HCT116 (cell line): ENCODE data around the gene RNF214. TPM values are rescaled to one million over a fixed set of nuclear protein-coding genes. Genes with fewer than 3 reads are reported as not detected.

ENCODE experiments used
- ATAC-seq: fragments of 200-7000 bp; cut with Tn5 transposase; 2 replicates; pipeline ENCODE4 v1.9.1; 2020; ENCODE audit warnings: mild to moderate bottlenecking, moderate library complexity
- Bru-seq: library from RNA; stranded (reverse); fragments of 400-500 nt; gene quantifications from one replicate; lab custom pipeline; 2021; lab: Mats Ljungman, UMichigan
- BruChase-seq, 2 experiments: library from RNA; stranded (reverse); fragments of 400-500 nt; gene quantifications; one replicate each; lab custom pipeline; 2021; lab: Mats Ljungman, UMichigan
- BruUV-seq: library from RNA; stranded (reverse); fragments of 400-500 nt; replicated peaks from 2 replicates; lab custom pipeline; 2021; lab: Mats Ljungman, UMichigan
- CTCF ChIA-PET: fragments of 300-600 bp; sonication (Branson Sonifier 250); formaldehyde crosslinking; loops from one replicate; lab custom pipeline; 2021; ENCODE audit warnings: antibody characterized with exemption; lab: Charles Lee
- POLR2A ChIA-PET: fragments of 300-600, 350-600 bp; sonication (Branson Sonifier 250); formaldehyde crosslinking; loops from one replicate; lab custom pipeline; 2021; ENCODE audit warnings: antibody characterized with exemption; lab: Charles Lee
- RAD21 ChIA-PET, 2 experiments: fragments of 300-600 bp; sonication (Branson Sonifier 250); formaldehyde crosslinking; loops; one replicate each; lab custom pipeline; 2023; ENCODE audit warnings: low total read pairs in 2 of 2; ENCODE audit not compliant: uncharacterized antibody in 2 of 2, unreplicated experiment in 2 of 2, low non-redundant PET in 1 of 2; lab: Charles Lee
- DNase-seq: peaks from one replicate; pipeline ENCODE4 v3.0.0-alpha.2; 2010; ENCODE audit warnings: low read depth, low spot score
- H2AFZ ChIP-seq: fragments of 200-600 bp; shearing (Covaris generic), sonication (generic); 2 replicates; pipeline ENCODE4 v1.6.1; 2017; ENCODE audit warnings: low read depth, mixed run types, mixed read lengths, antibody characterized with exemption, low read length; ENCODE audit not compliant: poor library complexity, severe bottlenecking
- H3K27ac ChIP-seq: 2 replicates; pipeline ENCODE4 v1.5.1; 2012; ENCODE audit warnings: low read depth, low read length
- H3K27me3 ChIP-seq: fragments of 200-600 bp; sonication (generic); 2 replicates; pipeline ENCODE4 v1.6.1; 2016; ENCODE audit warnings: mixed run types, low read length, mixed read lengths; ENCODE audit not compliant: insufficient read depth
- H3K36me3 ChIP-seq, 2 experiments: fragments of 200-500 bp in 1 of 2; fragments of 200-600 bp in 1 of 2; sonication (Bioruptor generic) in 1 of 2; sonication (generic) in 1 of 2; 2 replicates each; pipeline versions ENCODE4 v1.5.1 to v1.6.1; 2014 to 2016; ENCODE audit warnings: low read length in 2 of 2, inconsistent platforms in 1 of 2, mixed read lengths in 1 of 2, mixed run types in 1 of 2; ENCODE audit not compliant: insufficient read depth in 2 of 2, control insufficient read depth in 1 of 2
- H3K4me1 ChIP-seq, 2 experiments: fragments of 200-600 bp in 1 of 2; sonication (generic) in 1 of 2; 2 replicates each; pipeline versions ENCODE4 v1.5.1 to v1.6.1; 2012 to 2017; ENCODE audit warnings: low read length in 2 of 2, inconsistent platforms in 1 of 2, mild to moderate bottlenecking in 1 of 2, mixed read lengths in 1 of 2, mixed run types in 1 of 2, moderate library complexity in 1 of 2; ENCODE audit not compliant: insufficient read depth in 2 of 2, control insufficient read depth in 1 of 2
- H3K4me2 ChIP-seq: fragments of 200-600 bp; sonication (generic); 2 replicates; pipeline ENCODE4 v1.6.1; 2017; ENCODE audit warnings: mixed run types, low read length, mixed read lengths
- H3K4me3 ChIP-seq, 2 experiments: fragments of 200-600 bp in 1 of 2; sonication (generic) in 1 of 2; replicated peaks in 1 of 2; 2 replicates each; pipeline ENCODE4 v1.5.1; 2011 to 2016; ENCODE audit warnings: low read length in 2 of 2, control low read depth in 1 of 2, low read depth in 1 of 2, mild to moderate bottlenecking in 1 of 2, mixed read lengths in 1 of 2, mixed run types in 1 of 2
- H3K79me2 ChIP-seq: fragments of 200-600 bp; sonication (generic); 2 replicates; pipeline ENCODE4 v1.6.1; 2017; ENCODE audit warnings: mild to moderate bottlenecking, mixed run types, low read length, moderate library complexity, mixed read lengths; ENCODE audit not compliant: insufficient read depth
- H3K9ac ChIP-seq: fragments of 200-600 bp; sonication (generic); 2 replicates; pipeline ENCODE4 v1.6.1; 2016; ENCODE audit warnings: low read length, mixed read lengths
- H3K9me2 ChIP-seq: fragments of 200-600 bp; sonication (generic), shearing (Covaris generic); 2 replicates; pipeline ENCODE4 v1.6.1; 2017; ENCODE audit warnings: mixed run types, mild to moderate bottlenecking, moderate library complexity; ENCODE audit not compliant: insufficient read depth
- H3K9me3 ChIP-seq, 2 experiments: fragments of 200-500 bp in 1 of 2; fragments of 200-600 bp in 1 of 2; sonication (Bioruptor generic) in 1 of 2; sonication (generic) in 1 of 2; 2 replicates each; pipeline ENCODE4 v1.6.1; 2014 to 2017; ENCODE audit warnings: low read length in 2 of 2, mixed read lengths in 2 of 2, inconsistent platforms in 1 of 2, low read depth in 1 of 2, mild to moderate bottlenecking in 1 of 2, mixed run types in 1 of 2, moderate library complexity in 1 of 2; ENCODE audit not compliant: control insufficient read depth in 1 of 2, insufficient read depth in 1 of 2
- H4K20me1 ChIP-seq: fragments of 200-600 bp; sonication (generic), shearing (Covaris generic); 2 replicates; pipeline ENCODE4 v1.6.1; 2017; ENCODE audit warnings: mixed run types, mild to moderate bottlenecking, moderate library complexity; ENCODE audit not compliant: insufficient read depth
- CBX3 ChIP-seq: IDR thresholded peaks from 2 replicates; pipeline ENCODE4 v1.6.1; 2012; ENCODE audit warnings: low read depth
- EGR1 ChIP-seq: IDR thresholded peaks from 2 replicates; pipeline ENCODE4 v1.6.1; 2012; ENCODE audit warnings: low read depth
- ELF1 ChIP-seq: IDR thresholded peaks from 2 replicates; pipeline ENCODE4 v1.6.1; 2012; ENCODE audit warnings: low read depth, borderline replicate concordance
- EZH2 ChIP-seq: fragments of 200-600 bp; sonication (generic); IDR thresholded peaks from 2 replicates; pipeline ENCODE4 v1.6.1; 2017; ENCODE audit warnings: antibody characterized with exemption, mixed run types
- EZH2phosphoT487 ChIP-seq: fragments of 200-600 bp; IDR thresholded peaks from 2 replicates; pipeline ENCODE4 v1.6.1; 2018; ENCODE audit warnings: antibody characterized with exemption, borderline replicate concordance
- FOSL1 ChIP-seq: IDR thresholded peaks from 2 replicates; pipeline ENCODE4 v1.6.1; 2012; ENCODE audit warnings: low read depth
- JUND ChIP-seq: IDR thresholded peaks from 2 replicates; pipeline ENCODE4 v1.6.1; 2012
- POLR2A ChIP-seq: IDR thresholded peaks from 2 replicates; pipeline ENCODE4 v1.7.0; 2011; ENCODE audit warnings: borderline replicate concordance; ENCODE audit not compliant: insufficient read depth, insufficient read length; ENCODE audit errors: extremely low read depth
- RAD21 ChIP-seq: IDR thresholded peaks from 2 replicates; pipeline ENCODE4 v1.6.1; 2012; ENCODE audit warnings: low read depth, mild to moderate bottlenecking
- SIN3A ChIP-seq: IDR thresholded peaks from 2 replicates; pipeline ENCODE4 v1.6.1; 2012; ENCODE audit warnings: low read depth
- SRF ChIP-seq: IDR thresholded peaks from 2 replicates; pipeline ENCODE4 v1.6.1; 2012; ENCODE audit warnings: low read depth
- TCF7L2 ChIP-seq: IDR thresholded peaks from 2 replicates; pipeline ENCODE4 v1.7.0; 2011; ENCODE audit warnings: borderline replicate concordance, inconsistent platforms; ENCODE audit not compliant: insufficient read depth, insufficient read length; ENCODE audit errors: extremely low read depth
- YY1 ChIP-seq: IDR thresholded peaks from 2 replicates; pipeline ENCODE4 v1.6.1; 2011; ENCODE audit warnings: low read length, low read depth, moderate library complexity, mild to moderate bottlenecking; ENCODE audit not compliant: insufficient replicate concordance; ENCODE audit errors: extremely low read depth
- ZNF274 ChIP-seq: fragments of 200-500 bp; sonication (Bioruptor generic); IDR thresholded peaks from 2 replicates; pipeline ENCODE4 v1.6.1; 2014; ENCODE audit warnings: mild to moderate bottlenecking, low read depth, low read length, inconsistent platforms
- intact Hi-C: fragments of 100-400 bp; cut with micrococcal nuclease; formaldehyde crosslinking; loops from 2 replicates; pipeline ENCODE4 v1.10.0; 2022
- long read RNA-seq: library from polyadenylated mRNA; unstranded; transcript quantifications from one replicate; pipeline ENCODE4 v2.0.0, GENCODE V29; 2021; ENCODE audit not compliant: unreplicated experiment
- polyA plus RNA-seq: library from polyadenylated mRNA; unstranded; fragments of >200 nt; gene quantifications from 2 replicates; pipeline ENCODE4 v1.2.1, GENCODE V29; 2012; ENCODE audit warnings: missing spikeins
- total RNA-seq: library from RNA; stranded (reverse); gene quantifications from one replicate; pipeline ENCODE4 v1.2.1, GENCODE V29; 2021; ENCODE audit not compliant: unreplicated experiment
- TF ChIP-seq, protein P1 (sequence below), 3 experiments: fragments of 200-600 bp in 1 of 3; sonication (generic) in 1 of 3; IDR thresholded peaks in 2 of 3; conservative IDR thresholded peaks in 1 of 3; 2 replicates each; pipeline ENCODE4 v1.5.1; 2012 to 2017; ENCODE audit warnings: low read depth in 2 of 3, low read length in 2 of 3, antibody characterized with exemption in 1 of 3, borderline replicate concordance in 1 of 3, control low read depth in 1 of 3, mild to moderate bottlenecking in 1 of 3, mixed read lengths in 1 of 3, mixed run types in 1 of 3, moderate library complexity in 1 of 3; ENCODE audit not compliant: insufficient read depth in 1 of 3
- TF ChIP-seq, protein P2 (sequence below): IDR thresholded peaks from 2 replicates; pipeline ENCODE4 v1.6.1; 2011; ENCODE audit warnings: mild to moderate bottlenecking, low read length, moderate library complexity; ENCODE audit not compliant: insufficient replicate concordance; ENCODE audit errors: extremely low read depth

RNF214 gene
- total RNA-seq (29.3 TPM), Bru-seq, nascent RNA (percentile 70 among the genes with signal in this experiment), BruChase-seq, experiment 1, labeled RNA remaining after a 6-hour chase (percentile 78 among the genes with signal in this experiment), BruChase-seq, experiment 2, labeled RNA remaining after a 2-hour chase (percentile 74 among the genes with signal in this experiment)
- polyA plus RNA-seq: 21.0 and 21.1 TPM in 2 replicates
- long read RNA-seq, transcript RNF214-201 (15 exons, 2,755 nt): major isoform, 10 of 33 reads
- long read RNA-seq, partial matches to known transcripts: 9 of 33 reads
- long read RNA-seq, other reads (novel, unspliced or antisense): 12 of 33 reads

DNA sequence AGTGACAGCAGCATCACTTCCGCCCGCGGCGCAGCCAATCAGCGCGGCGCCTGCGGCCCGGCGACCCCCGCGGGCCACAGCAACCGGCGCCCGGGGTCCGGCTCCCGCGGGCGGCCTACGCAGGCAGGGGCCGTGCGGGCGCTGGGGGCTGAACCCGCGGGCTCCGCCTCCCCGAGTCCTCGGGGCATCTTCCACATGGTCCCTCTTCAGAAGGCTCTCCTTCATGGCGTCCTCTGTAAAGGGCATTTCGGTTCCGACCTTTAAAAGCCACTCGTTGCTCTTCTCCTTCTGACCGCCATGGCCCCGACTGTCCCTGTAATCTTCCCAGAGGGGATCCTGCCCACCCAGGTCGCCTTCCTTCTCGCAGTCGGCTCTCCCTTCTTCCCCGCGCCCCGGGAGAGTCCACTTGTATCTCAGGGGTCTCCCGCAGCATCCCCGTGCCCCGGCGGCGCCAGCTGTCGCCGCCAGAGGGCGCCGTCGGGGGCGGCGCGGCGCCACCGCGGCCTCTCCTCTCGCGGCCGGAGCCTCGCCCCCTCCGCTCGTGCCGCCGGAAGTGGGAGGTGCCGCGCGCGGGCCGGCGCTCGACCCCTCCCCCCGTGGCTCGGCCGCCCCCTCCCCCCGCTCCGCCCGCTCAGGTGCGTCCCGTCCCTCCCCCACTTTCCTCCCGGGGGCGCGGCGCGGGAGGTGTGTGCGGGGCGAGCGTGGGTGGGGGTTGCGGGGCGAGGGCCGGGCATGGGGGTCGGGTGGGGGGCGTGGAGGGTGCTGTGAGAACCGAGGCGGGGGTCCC lies at the start of gene RNF214:
Gene RNF214 (plus strand): TSS at position 580 of the 787 bp plus-strand sequence. CDS start 1,602 bp downstream, outside the sequence.
- peaks cover 34% of the 10 kb centered on the region for H3K79me2 ChIP-seq
- CTCF ChIA-PET: interaction anchor here (0.7 to 2.2 kb wide), 3 partner anchors 11 to 95 kb away, joined by 3 to 10 read pairs (median 4); partner anchors contain the start of gene CEP164
- TF ChIP-seq FOSL1: no peak
- 0 out of 2 replicates have a peak, but pooled peaks have one; percentile 26 for TF ChIP-seq EGR1
- no peak for TF ChIP-seq RAD21
- TF ChIP-seq, protein P1, sequence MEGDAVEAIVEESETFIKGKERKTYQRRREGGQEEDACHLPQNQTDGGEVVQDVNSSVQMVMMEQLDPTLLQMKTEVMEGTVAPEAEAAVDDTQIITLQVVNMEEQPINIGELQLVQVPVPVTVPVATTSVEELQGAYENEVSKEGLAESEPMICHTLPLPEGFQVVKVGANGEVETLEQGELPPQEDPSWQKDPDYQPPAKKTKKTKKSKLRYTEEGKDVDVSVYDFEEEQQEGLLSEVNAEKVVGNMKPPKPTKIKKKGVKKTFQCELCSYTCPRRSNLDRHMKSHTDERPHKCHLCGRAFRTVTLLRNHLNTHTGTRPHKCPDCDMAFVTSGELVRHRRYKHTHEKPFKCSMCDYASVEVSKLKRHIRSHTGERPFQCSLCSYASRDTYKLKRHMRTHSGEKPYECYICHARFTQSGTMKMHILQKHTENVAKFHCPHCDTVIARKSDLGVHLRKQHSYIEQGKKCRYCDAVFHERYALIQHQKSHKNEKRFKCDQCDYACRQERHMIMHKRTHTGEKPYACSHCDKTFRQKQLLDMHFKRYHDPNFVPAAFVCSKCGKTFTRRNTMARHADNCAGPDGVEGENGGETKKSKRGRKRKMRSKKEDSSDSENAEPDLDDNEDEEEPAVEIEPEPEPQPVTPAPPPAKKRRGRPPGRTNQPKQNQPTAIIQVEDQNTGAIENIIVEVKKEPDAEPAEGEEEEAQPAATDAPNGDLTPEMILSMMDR (IDR thresholded peaks at IDR 0.05 in 2 of 3, conservative IDR thresholded peaks at IDR 0.05 in 1 of 3; ENCODE audit: borderline replicate concordance in 1 of 3, insufficient read depth in 1 of 3, low read depth in 2 of 3, low read length in 2 of 3): peak; percentile 37 to 83 (median 72); a peak in 4 of 6 replicates
- TF ChIP-seq ELF1: no peak
- TF ChIP-seq POLR2A: peak; percentile 46
- TF ChIP-seq, protein P2, sequence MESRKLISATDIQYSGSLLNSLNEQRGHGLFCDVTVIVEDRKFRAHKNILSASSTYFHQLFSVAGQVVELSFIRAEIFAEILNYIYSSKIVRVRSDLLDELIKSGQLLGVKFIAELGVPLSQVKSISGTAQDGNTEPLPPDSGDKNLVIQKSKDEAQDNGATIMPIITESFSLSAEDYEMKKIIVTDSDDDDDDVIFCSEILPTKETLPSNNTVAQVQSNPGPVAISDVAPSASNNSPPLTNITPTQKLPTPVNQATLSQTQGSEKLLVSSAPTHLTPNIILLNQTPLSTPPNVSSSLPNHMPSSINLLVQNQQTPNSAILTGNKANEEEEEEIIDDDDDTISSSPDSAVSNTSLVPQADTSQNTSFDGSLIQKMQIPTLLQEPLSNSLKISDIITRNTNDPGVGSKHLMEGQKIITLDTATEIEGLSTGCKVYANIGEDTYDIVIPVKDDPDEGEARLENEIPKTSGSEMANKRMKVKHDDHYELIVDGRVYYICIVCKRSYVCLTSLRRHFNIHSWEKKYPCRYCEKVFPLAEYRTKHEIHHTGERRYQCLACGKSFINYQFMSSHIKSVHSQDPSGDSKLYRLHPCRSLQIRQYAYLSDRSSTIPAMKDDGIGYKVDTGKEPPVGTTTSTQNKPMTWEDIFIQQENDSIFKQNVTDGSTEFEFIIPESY: no peak
- TF ChIP-seq TCF7L2: no peak
- TF ChIP-seq SIN3A: peak; percentile 69
- TF ChIP-seq EZH2: no peak
- TF ChIP-seq YY1: no peak
- TF ChIP-seq EZH2phosphoT487: no peak
- TF ChIP-seq CBX3: no peak
- no peak for TF ChIP-seq SRF
- TF ChIP-seq JUND: no peak
- TF ChIP-seq ZNF274: no peak

More for the DNA sequence above, at the start of gene RNF214:
- H3K9me2 ChIP-seq: no peaks in the 10 kb centered on the region
- no TSS peak for BruUV-seq
- peak within 1 kb of the TSS; percentile 95 for H2AFZ ChIP-seq
- intact Hi-C loops: loop anchor here (1.0 to 2.0 kb wide), 2 partner anchors 84 to 585 kb away; partner anchors contain the start of gene BACE1
- peak within 1 kb of the TSS; percentile 82 for H3K9ac ChIP-seq
- H3K4me2 ChIP-seq: peak within 1 kb of the TSS; percentile 92
- H3K27me3 ChIP-seq: no peaks in the 10 kb centered on the region
- RAD21 ChIA-PET: no interaction called here
- POLR2A ChIA-PET: interaction anchor here (0.8 to 1.7 kb wide), 2 partner anchors 10 to 54 kb away, joined by 3 to 5 read pairs; partner anchors contain the start of gene SIDT2
- H3K36me3 ChIP-seq: peaks cover 0 to 6% of the 10 kb centered on the region in 2 experiments; a peak in 3 of 4 replicates
- H3K27ac ChIP-seq: peak within 1 kb of the TSS; percentile 71
- peak within 1 kb of the TSS; percentile 69 to 80 for H3K4me3 ChIP-seq
- DNase-seq (no peak), ATAC-seq (peak; percentile 89)
- no peaks in the 10 kb centered on the region for H4K20me1 ChIP-seq
- H3K4me1 ChIP-seq: peaks cover 14 to 20% of the 10 kb centered on the region in 2 experiments; a peak in 3 of 4 replicates
- H3K9me3 ChIP-seq: no peaks in the 10 kb centered on the region
